Measurements from ENCODE around the gene PNPLA4. TPM values are rescaled to one million over a fixed set of nuclear protein-coding genes. Genes with fewer than 3 reads are reported as not detected.

Gene PNPLA4
- total and polyA plus RNA-seq, 2 donors from 2014 or later = 27.7 to 45.3 TPM

DNA sequence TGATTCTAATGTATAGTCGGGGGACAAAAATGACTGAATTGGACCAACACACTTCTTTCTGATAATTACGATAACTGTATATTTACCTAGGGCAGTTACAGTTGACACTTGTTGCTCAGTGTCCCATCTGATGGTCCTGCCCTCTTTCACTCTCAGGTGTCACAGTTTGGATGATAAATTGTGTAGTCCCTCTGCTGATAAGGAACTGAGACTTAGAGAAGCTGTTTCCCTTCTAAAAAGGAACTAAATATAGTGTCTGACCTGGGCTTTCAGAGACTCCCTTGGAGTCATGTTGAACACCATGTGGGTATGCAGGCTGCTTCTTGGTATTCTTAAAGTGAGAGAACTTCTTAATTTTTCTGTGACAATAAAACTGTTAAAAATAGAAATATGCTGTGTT, 23.7 kb upstream of the PNPLA4 start:
- intact Hi-C loops (cut with DNase I) = no loop called here
- Histone ChIP-seq H3K36me3 (ENCODE audit: control insufficient read depth in 2 of 3, insufficient read depth in 3 of 3, low read length in 3 of 3) (no peaks in the 10 kb centered on the region), H3K9me3 (ENCODE audit: control insufficient read depth in 2 of 3, insufficient read depth in 1 of 3, low read length in 3 of 3) (no peaks in the 10 kb centered on the region), H3K4me1 (ENCODE audit: control insufficient read depth in 2 of 3, insufficient read depth in 2 of 3, low read depth in 1 of 3, low read length in 3 of 3) (no peaks in the 10 kb centered on the region), H3K9ac (ENCODE audit: low read length in 3 of 3) (no peak overlapping the region), H3K27me3 (ENCODE audit: control insufficient read depth, insufficient read depth, low read length) (peaks cover 2% of the 10 kb centered on the region), H3K4me3 (ENCODE audit: low read length in 3 of 3) (no peak overlapping the region), H3K27ac (ENCODE audit: low read depth in 2 of 2, low read length in 2 of 2) (no peak overlapping the region)
- FAIRE-seq (no peak), DNase-seq (no peak)
- TF ChIP-seq, protein P1, sequence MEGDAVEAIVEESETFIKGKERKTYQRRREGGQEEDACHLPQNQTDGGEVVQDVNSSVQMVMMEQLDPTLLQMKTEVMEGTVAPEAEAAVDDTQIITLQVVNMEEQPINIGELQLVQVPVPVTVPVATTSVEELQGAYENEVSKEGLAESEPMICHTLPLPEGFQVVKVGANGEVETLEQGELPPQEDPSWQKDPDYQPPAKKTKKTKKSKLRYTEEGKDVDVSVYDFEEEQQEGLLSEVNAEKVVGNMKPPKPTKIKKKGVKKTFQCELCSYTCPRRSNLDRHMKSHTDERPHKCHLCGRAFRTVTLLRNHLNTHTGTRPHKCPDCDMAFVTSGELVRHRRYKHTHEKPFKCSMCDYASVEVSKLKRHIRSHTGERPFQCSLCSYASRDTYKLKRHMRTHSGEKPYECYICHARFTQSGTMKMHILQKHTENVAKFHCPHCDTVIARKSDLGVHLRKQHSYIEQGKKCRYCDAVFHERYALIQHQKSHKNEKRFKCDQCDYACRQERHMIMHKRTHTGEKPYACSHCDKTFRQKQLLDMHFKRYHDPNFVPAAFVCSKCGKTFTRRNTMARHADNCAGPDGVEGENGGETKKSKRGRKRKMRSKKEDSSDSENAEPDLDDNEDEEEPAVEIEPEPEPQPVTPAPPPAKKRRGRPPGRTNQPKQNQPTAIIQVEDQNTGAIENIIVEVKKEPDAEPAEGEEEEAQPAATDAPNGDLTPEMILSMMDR (IDR thresholded peaks at IDR 0.05; ENCODE audit: borderline replicate concordance, extremely low read depth, insufficient read depth) = no peak

DNA sequence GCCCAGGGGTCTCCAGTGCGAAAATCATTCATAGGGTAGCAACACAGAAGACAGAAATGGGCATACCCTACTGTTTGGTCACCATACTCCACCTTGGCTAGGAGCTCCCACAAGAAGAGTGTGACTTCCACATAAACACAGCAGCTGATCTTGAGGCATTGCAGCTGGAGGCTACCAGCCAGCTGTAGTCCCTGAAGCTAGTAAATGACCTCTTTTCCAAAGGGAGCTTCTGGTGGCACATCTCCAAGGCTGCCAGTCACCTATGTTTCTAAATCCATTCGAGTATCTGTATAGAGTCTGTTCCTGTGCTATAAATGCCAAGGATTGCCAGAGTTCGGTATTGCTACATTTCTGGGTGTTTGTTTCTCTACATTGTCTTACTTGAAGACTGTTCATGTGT, 21.3 kb upstream of the PNPLA4 start:
- Histone ChIP-seq H3K9ac (ENCODE audit: low read length in 3 of 3) (no peak overlapping the region), H3K36me3 (ENCODE audit: control insufficient read depth in 2 of 3, insufficient read depth in 3 of 3, low read length in 3 of 3) (no peaks in the 10 kb centered on the region), H3K4me3 (ENCODE audit: low read length in 3 of 3) (no peak overlapping the region), H3K9me3 (ENCODE audit: control insufficient read depth in 2 of 3, insufficient read depth in 1 of 3, low read length in 3 of 3) (no peaks in the 10 kb centered on the region), H3K4me1 (ENCODE audit: control insufficient read depth in 2 of 3, insufficient read depth in 2 of 3, low read depth in 1 of 3, low read length in 3 of 3) (no peaks in the 10 kb centered on the region), H3K27ac (ENCODE audit: low read depth in 2 of 2, low read length in 2 of 2) (no peak overlapping the region), H3K27me3 (ENCODE audit: control insufficient read depth, insufficient read depth, low read length) (peaks cover 2% of the 10 kb centered on the region)
- intact Hi-C loops (cut with DNase I) = no loop called here
- TF ChIP-seq, protein P1 (IDR thresholded peaks at IDR 0.05; ENCODE audit: borderline replicate concordance, extremely low read depth, insufficient read depth) = no peak
- DNase-seq = no peak
- FAIRE-seq = no peak

DNA sequence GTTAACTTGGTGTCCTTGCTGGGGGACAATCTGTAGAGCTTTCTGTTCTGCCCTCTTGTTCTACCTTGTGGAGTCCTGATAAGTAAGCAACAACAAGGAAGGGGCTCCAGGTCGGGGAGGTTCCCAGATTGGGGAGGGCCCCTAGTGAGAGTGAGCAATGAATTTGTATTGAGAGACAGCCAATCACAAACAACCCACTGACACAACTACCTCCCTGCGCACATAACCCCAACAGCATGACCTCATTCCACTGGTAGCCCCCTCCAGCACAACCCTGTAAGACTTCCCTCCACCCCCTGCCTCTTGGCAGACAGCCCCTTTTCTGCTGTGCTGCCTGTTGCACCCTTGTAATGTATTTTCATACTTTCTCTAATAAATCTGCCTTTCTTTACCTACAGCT, 19.7 kb upstream of the PNPLA4 start:
- Histone ChIP-seq H3K27me3 (ENCODE audit: control insufficient read depth, insufficient read depth, low read length) (peaks cover 2% of the 10 kb centered on the region), H3K36me3 (ENCODE audit: control insufficient read depth in 2 of 3, insufficient read depth in 3 of 3, low read length in 3 of 3) (no peaks in the 10 kb centered on the region), H3K9me3 (ENCODE audit: control insufficient read depth in 2 of 3, insufficient read depth in 1 of 3, low read length in 3 of 3) (no peaks in the 10 kb centered on the region), H3K9ac (ENCODE audit: low read length in 3 of 3) (no peak overlapping the region), H3K4me3 (ENCODE audit: low read length in 3 of 3) (no peak overlapping the region), H3K27ac (ENCODE audit: low read depth in 2 of 2, low read length in 2 of 2) (no peak overlapping the region), H3K4me1 (ENCODE audit: control insufficient read depth in 2 of 3, insufficient read depth in 2 of 3, low read depth in 1 of 3, low read length in 3 of 3) (no peaks in the 10 kb centered on the region)
- TF ChIP-seq, protein P1 (IDR thresholded peaks at IDR 0.05; ENCODE audit: borderline replicate concordance, extremely low read depth, insufficient read depth) = no peak
- no peak for DNase-seq
- intact Hi-C loops (cut with DNase I) = no loop called here
- FAIRE-seq = no peak

DNA sequence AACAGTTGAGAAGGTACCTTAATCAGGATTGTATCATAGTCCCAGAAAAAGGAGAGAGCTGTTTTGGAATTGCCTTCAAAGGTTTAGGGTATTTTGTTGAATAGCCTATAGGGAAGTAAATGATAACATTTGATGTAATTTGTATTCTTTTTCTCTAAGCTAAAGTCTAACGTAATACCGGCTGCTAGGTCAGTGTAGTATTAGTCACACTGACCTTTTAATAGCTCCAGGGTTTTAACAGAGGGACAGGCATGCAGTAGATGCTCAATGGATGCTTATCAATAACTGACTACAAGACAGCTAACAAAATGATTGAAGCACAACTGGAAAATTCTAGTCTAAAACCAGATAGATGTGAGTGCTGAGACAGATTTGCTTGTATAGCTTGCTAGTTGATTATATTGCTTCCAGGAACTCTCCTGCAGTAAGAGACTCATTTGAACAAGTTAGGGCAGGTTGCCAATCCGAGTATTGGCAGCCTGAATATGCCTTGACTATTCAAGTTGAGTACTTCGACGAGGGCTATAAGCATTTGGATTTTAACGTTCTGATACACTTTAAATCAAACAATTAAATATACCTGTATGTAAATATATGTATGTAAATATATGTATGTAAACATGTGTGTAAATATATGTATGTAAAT, 16.5 kb upstream of the PNPLA4 start:
- intact Hi-C loops (cut with DNase I) = no loop called here
- H3K27me3 ChIP-seq (ENCODE audit: control insufficient read depth, insufficient read depth, low read length) = no peaks in the 10 kb centered on the region
- no peak overlapping the region for H3K9ac ChIP-seq (ENCODE audit: low read length in 3 of 3)
- H3K36me3 ChIP-seq (ENCODE audit: control insufficient read depth in 2 of 3, insufficient read depth in 3 of 3, low read length in 3 of 3) = no peaks in the 10 kb centered on the region
- TF ChIP-seq, protein P1 (IDR thresholded peaks at IDR 0.05; ENCODE audit: borderline replicate concordance, extremely low read depth, insufficient read depth) = no peak
- DNase-seq = no peak
- no peak overlapping the region for H3K27ac ChIP-seq (ENCODE audit: low read depth in 2 of 2, low read length in 2 of 2)
- no peaks in the 10 kb centered on the region for H3K9me3 ChIP-seq (ENCODE audit: control insufficient read depth in 2 of 3, insufficient read depth in 1 of 3, low read length in 3 of 3)
- no peak overlapping the region for H3K4me3 ChIP-seq (ENCODE audit: low read length in 3 of 3)
- H3K4me1 ChIP-seq (ENCODE audit: control insufficient read depth in 2 of 3, insufficient read depth in 2 of 3, low read depth in 1 of 3, low read length in 3 of 3) = no peaks in the 10 kb centered on the region
- no peak for FAIRE-seq
